Embryonic facial prominence (tissue), 1 donor: ENCODE data around the gene ISOC2.

Experiments
- DNase-seq: peaks from one replicate; pipeline ENCODE4 v3.0.0-alpha.2; 2016; ENCODE audit errors: extremely low spot score

ISOC2 gene

DNA sequence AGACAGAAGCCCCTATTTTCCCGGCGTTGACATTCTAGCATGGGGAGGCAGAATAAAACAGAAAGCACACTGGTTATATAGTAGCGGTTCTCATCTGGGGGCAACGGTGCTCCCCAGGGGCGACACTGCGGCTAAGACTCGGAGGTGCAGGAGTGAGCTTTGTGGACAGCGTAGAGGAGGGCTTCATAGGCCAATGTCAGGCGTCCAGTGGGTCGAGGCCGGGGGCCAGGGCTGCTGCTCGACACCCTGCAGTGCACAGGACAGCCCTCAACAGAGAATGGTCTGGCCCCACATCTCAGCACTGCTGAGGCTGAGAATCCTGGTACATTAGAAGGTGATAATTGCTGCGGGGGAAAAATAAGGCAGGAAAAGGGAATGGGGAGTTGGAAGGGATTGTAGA is 16.5 kb upstream of the ISOC2 start:
- DNase-seq: no peak

DNA sequence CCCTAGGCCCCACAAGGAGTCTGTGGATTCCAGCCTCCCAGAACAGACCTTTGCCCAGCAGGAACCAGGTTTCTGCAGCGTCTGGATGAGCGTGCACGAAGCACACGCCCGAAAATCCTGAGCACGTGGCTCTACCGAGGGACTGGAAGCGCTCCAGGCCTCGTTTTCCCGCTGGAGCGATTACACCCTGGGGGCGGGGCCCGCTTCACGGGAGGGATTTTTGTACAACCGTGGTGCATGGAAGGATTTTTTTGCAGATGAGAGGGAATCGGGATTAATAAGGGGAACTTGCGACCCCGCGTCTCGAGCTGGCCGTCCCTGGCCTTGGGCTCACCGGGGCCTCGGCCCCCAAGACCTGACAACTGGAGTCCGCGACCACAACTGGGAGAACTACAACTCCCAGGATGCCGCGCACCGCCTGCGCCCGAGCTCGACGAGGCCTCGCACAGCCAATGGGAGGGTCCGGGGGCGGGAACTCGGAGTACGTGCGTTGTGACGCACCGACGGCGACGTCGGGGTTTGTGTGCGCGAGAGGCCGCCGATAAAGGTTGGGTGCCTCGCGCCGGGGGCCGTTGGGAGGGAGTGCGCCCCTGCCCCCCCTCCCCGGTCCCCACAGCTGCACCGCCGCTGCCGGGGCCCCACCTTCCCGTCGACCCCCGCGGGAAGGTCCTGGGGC is 14.8 kb upstream of the ISOC2 start, which contains the start of gene ZNF628:
Gene ZNF628 (plus strand): TSS at position 518 of the 676 bp plus-strand sequence. CDS start 3,294 bp downstream, outside the sequence.
- DNase-seq: peak; percentile 96

DNA sequence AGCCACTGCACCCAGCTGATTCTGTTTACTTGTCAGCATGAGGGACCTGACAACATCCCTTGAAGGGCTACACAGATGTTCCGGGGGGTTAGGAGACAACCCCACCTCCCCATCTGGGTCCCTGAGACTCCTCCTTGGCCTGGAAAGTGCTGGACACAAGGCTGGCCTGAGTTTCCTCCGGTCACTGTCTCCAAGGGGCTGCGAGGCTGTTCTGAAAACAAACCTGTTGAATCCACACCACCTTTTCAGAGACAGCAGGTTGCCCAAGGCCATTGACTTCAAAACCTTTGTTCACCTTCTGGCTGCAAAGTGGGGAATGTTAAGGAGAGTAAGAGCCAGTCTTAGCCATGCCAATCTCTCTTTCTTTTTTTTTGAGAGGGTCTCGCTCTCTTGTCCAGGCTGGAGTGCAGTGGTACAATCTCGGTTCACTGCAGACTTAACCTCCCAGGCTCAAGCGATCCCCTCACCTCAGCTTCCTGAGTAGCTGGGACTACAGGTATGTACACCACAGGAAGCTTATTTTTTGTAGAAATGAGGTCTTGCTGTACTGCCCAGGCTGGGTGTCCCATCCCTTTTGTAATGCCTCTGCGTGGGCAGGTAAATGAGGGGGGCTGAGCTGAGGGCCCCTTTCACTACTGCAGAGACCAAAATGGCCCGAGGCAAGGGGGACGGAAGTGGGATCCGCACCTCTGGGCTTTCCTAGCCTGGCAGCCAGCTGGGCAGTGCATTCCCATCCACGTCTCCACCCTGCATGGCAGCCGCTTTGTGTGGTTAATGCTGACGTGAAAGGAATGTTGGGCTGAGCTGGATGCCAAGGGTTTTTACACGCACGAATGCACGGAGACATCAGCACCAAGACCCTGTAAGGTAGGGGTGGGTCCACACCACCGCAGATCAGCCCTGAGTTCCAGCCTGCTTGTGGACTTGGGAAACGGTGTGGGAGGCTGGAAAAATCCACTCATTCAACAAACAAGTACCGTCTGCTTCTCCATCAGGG is 13.1 kb upstream of the ISOC2 start:
- no peak for DNase-seq

DNA sequence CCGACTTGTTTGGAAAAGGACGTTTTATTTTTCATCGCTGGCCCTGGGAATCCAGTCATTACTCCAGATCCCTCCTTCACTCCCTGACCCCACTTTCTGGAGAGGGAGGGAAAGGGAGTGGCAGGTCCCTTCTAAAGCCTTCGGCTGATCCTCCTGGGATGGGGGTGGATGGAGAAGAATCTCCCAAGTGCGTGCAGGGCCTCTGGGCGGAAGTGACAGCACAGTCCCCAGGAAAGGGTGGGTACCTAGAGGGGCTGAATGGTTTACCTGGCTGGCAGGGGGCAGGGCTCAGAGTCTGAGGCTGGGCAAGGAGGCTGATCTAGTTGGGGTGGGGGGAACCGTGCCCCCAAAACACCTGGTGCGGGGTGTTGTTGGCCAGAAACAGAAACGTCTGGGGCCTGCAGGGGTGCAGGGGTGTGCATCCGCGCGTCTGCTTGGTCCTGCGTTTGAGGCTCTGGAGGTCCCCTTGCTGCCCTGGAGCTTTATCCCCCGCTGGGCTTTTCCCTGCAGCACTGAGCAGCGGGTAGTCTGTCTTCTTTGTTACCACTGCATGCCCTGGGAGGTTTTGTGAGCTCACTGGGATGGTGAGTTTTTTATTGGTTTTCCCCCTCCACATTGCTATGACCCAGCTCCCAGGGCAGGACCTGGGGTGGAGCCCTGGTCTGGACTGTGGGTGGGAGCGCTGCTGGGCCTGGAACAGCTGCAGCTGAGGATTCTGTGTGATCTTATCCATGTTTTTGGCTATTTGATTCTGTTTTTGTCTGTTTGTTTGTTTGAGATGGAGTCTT is 12.0 kb upstream of the ISOC2 start:
- DNase-seq: no peak

DNA sequence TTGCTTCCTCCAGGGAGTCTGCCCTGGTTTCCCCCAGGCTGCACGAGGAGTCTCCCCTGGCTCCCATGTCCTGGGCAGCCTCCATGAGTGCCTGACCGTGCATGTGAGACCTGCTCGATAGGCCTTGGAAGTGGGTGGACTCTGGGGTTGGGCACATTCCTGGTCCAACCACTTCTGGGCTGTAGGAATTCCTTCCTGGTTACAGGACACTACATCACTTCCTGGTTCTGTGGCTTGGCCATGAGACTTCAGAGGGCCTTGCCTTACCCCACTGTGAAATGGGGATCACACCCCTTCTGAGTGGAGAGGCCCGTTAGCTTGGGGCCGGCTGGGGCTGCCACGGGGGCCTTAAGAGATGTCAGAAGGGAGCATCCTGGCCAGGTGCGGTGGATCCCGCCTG is 11.0 kb upstream of the ISOC2 start:
- DNase-seq: no peak

DNA sequence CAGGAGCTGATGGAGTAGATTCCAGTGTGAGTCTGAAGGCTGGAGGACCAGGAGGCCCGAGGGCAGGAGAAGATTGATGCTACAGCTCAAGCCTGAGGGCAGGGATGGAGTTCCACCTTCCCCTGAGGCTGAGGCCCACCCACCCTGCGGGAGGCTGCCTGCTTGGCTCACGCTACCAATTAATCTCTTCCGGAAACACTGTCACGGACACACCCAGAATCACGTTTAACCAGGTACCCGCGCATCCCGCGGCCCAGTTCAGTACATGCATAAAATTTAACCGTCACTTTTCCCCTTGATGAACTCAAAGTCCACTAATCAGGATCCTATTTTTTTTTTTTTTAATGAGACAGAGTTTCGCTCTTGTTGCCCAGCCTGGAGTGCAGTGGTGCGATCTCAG is 9.8 kb upstream of the ISOC2 start:
- no peak for DNase-seq

DNA sequence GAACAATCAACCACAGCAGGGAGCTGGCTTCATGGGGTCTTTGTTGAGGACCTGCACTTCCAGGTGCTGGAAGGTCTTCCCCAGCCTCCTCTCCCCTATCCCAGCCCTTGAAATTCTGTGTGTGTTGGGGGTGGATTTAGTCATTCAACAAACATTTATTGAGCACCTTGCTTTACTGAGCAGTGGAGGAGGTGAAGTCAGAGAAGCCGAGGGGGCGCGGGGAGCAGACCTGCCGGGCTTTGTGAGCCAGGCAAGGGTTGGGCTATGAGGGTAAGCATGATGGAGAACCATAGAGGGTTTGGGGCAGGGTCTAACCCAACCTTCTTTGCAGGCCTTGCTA is 6.6 kb upstream of the ISOC2 start:
- DNase-seq: no peak

DNA sequence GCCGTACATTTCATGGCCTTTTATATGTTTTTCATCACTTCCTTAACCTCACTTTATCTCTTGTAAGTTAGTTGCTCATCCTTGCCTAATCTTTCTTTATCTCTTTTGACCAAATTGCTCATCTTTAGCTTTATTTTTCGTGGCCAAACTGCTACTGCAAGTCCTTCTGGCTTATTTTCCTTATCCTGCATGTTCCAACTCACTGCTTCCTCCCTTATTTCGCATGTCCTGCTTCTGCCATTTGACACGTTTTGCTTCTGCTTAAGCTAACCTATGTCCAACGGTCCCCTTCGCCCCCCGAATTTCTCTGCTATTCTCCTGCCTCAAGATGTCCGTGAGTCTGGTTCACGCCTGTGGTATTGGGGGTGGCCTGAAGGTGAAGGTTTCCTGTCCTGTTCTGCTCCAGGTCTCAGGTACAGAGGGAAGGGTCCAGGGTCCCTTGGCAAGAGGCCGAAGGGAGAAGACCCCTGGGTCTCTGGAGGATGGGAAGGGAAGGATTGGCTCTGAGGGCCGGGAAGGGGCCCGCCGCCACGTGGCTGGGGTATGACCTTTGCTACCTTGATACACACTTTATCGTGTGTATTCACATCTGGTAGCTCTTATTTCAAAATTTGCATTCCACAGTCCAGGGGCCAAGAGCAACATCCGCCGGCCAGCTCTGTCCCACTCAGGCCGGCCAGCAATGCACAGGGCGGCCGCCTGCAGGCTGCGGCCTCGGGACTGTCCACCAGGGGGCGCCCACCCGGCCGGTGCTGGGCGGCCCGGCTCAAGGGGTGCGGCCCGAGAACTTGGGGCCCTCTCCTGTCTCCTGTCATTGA is 6.0 kb upstream of the ISOC2 start:
- no peak for DNase-seq

DNA sequence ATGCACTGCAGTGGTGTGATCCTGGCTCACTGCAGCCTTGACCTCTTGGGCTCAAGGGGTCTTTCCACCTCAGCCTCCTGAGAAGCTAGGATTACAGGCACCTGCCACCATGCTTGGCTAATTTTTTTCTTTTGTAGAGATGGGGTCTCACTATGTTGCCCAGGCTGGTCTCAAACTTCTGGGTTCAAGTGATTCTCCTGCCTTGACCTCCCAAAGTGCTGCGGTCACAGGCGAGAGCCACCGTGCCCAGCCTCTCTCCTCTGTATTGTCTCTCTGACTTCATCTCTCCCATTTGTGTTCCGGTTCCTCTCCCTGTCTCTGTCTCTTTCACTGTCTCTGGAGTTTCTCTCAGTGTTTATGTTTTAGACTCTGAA is 4.8 kb upstream of the ISOC2 start:
- no peak for DNase-seq

DNA sequence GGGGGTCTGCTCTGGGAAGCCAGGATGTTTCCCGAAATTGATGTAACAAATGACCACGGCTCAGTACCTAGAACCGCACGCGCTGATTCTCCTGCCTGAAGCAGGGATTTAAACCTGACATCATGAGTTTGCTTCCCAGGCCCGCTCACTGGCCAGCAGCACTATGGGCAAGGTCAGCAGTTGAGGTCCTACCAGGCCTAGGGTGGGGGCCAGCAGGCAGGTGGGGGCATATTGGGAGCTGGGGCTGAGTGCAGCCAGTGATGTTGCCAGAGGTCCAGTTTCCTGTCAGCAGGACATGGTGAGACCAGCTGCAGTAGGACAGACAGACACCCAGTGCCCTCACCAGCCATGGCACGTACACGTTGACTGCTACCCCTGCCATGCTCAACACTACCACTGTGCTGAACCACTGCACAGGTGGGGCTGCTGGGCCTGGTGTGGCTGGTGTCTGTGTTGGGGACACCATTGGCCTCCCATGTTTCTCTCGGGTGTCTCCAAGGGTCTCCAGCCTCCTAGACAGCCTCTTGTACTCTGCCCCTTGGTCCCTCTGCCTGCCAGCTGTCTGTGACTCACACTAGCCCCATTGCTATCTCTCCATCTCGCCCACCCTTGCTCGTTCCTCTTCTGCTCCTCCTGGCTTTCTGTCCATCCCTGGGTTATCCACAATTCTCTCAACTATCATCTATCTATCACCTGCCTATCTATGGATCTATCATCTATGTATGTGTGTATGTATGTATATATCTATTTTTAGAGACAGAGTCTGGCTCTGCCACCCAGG is 4.2 kb upstream of the ISOC2 start:
- no peak for DNase-seq

DNA sequence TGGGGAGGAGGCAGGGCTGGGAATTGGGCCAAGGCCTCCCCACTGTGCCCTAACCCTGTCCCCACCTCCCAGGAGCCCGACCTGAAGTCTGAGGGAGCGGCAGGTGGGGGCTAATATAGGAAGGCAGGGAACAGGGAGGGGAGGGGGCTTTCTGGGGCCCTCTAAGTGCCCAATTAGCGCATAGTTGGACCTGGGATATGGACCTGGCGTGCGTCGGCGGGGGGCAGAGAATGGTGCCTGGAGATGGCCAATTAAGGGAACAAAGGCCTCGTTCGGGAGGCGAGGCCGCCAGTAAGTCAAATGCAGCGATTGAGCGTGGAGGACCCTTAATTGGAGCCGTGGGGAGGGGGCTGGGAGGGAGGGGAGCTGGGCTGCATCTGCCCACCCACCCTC is 3.2 kb upstream of the ISOC2 start, which contains the start of gene C19orf85:
Gene C19orf85 (minus strand): TSS at position 90 of the 393 bp plus-strand sequence. CDS start 197 bp downstream, outside the sequence.
- DNase-seq: no peak

DNA sequence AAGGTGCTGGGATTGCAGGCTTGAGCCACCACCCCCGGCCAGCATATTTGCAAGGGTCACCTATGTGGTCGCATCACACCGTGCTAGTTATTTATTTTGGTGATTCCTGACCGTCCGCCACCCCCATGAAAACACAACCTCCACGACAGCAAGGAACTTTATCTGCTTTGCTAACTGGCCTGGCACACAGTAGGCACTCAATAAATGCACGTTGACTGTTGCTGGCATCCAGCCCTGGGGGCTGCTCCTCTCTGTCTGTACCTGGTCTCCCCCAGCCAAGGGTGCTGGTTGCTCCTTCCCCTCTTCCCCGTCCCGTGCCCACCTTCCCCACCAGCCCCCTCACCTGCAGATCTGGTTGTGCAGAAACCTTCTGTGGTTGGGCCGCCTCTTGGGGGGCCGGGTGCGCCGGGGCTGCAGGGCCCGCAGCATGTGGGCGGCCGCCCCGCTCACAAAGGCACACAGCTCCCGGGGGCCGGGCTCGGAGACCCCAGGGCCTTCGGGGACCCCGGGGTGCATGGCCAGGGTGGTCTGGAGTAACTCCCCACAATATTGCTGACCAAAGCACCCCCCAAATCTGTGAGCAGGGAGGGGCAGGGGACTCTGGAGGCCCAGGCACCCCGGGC is 2.7 kb upstream of the ISOC2 start:
- DNase-seq: no peak

DNA sequence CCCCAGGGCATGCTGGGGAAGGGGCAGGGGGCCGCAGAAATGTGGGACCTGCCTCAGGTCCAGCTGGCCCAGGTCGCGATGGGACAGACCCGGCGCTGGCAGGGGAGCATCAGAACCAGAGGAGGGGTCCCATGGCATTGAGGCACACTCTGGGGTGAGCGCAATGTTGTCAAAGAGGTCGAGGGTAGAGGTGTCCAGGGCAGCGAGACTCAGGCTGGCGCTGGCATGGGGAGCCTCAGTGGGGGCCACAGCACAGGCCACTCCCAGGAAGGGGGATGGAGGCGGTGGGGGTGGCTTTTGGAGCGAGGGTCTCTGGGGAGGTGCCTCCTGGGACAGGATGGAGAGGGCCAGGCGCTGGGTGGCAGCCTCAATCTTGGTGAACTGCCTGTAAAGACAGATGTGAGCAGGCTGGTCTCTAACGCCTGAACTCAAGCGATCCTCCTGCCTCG is 2.2 kb upstream of the ISOC2 start:
- no peak for DNase-seq

DNA sequence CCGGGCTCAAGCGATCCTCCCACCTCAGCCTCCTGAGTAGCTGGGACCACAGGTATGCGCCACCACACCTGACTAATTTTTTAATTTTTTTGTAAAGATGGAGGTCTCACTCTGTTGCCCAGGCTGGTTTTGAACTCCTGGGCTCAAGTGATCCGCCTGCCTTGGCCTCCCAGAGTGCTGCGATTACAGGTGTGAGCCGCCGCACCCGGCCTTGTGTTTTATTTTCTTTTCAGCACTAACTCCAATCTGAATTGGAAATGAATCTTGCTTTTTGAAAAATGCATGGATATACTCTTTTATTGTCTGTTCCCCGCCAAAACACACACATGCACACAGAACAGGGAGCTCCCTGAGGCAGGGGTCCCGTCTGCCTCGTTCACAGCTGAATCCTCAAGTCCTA is 1.3 kb upstream of the ISOC2 start:
- no peak for DNase-seq

DNA sequence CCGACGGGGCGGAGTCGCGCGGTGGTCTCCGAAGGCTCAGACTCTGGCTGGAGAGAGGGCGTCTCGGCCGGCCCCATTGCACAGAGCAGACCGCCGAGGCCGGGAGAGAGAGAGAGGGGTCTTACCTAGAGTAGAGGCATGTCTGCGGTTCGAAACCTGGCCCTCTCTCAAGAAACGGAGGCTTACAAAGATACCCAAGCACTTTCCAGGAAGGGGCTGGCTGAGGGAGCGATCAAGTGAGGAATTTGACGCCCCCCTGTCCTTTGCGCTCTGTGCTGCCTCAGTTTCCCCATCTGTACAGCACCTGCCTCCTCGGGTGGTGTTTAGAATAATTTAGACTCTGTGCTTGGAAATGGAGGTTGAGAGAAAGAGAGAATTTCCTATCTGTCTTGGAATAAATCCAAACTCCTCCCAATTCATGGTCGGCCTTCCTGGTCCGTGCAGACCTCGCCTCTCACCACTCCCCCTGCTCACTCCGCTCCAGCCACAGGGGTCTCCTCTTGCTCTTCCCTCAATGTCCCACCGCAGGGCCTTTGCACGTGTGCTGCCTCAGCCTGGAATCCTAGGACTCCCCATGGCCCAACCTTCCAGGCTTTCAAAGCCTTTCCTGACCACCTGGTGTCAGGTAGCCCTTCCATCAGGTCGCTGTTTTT is 658 bp upstream of the ISOC2 start:
- DNase-seq: no peak

DNA sequence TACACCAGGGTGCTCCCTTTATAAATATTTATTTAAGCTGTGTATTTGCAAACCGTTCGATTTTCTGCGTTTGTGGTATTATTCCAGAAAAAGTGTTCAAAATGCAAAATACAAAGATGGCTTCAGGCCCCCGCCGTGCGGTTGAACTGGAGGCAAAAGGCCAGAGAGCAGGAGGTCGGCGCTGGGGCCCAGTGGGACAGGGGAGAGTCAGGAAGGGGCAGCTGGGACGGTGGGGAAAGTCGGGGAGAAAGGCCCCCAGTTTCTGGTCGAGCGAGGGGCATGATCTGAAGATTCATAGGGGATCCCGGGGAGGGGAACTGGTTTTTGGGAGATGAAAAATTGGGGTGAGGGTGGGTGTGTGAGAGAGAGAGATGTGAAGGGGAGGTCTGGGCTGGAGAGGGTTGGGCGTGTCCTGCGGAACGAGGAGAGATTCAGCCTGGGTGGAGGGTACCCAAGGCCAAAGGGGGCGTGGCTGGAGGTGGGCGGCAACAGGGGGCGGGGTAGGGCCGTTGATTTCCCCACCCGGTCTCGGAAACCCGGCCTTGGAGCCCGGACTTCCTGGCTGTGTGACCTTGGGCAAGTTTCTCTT is 678 bp downstream of the ISOC2 start:
- no peak for DNase-seq

DNA sequence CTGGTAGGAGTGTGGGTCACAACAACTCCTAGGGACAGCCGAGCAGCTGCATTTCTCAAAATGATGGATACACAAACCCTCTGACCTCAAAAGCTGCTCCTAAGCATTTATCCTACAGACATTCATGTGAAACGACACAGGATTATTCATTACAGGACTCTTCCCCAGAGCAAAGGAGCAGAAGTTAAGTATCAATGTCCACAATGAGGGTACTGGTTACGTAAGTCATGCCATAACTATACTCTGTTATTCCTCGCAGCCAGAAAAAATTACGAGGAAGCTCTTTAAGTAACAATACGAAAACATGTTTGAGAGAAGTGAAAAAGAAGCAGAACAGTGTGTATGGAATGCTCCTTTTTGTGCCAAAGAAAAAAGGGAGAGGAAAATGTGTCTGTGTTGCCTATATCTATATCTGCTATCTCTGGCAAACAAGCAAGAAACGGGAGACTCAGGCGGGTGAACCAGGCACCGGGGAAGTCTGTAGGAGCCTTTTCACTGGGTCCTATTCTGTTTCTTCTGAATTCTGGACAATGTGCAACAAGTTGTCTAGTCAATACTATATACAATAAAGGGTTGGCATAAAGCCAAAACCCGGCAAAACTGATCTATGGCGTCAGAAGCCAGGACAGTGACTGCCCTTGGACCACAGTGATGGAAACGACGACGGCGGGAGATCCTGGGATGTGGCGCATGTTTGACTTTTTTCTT is 1.3 kb downstream of the ISOC2 start:
- no peak for DNase-seq

DNA sequence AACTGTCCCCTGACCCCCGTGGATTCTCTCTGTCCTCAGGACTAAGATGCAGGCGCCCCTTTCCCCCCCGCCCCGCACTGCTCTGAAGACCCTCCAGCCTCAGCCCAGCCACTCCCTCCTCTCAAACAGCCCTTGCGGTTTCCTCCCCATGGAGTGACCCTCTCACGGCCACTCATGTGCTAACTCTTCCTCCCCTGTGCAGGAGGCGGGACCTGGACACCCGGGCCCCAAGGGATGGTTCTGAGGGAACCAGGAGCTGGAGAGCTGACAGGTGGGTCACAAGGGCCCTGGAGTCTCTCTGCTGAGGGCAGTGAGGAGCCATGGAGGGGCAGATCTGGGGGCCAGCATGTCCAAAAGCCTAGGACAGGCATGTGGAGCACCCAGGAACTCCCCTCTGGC is 1.9 kb downstream of the ISOC2 start:
- no peak for DNase-seq
